Measurements from ENCODE around the gene EPN3. TPM values are rescaled to one million over a fixed set of nuclear protein-coding genes. Genes with fewer than 3 reads are reported as not detected.

The EPN3 gene
- polyA plus RNA-seq, 1 of the 3 experiments (the other 2 are of a cell fraction): 0.05 TPM

GRCh38 chr17:50498021-50498874 is 34.3 kb upstream of the EPN3 start (continued):
- TF ChIP-seq EZH2phosphoT487 (IDR thresholded peaks at IDR 0.05; ENCODE audit: borderline replicate concordance, low read depth): no peak
- TF ChIP-seq RAD21 (IDR thresholded peaks at IDR 0.05; ENCODE audit: low read length): no peak
- no peak for TF ChIP-seq FOSL2 (IDR thresholded peaks at IDR 0.05; ENCODE audit: borderline replicate concordance, low read depth)
- no peak for TF ChIP-seq MAX (IDR thresholded peaks at IDR 0.05; ENCODE audit: low read depth)
- no peak for TF ChIP-seq USF1 (IDR thresholded peaks at IDR 0.05; ENCODE audit: borderline replicate concordance, low read depth)

GRCh38 chr17:50499270-50499669 is 33.3 kb upstream of the EPN3 start:
- Histone ChIP-seq H3K4me1 (ENCODE audit: control insufficient read depth in 1 of 2, insufficient read depth in 2 of 2, low read depth in 1 of 2, low read length in 1 of 2) (no peaks in the 10 kb centered on the region), H3K79me2 (ENCODE audit: insufficient read depth) (no peaks in the 10 kb centered on the region), H3F3A (replicated peaks; ENCODE audit: insufficient read depth) (peaks cover 10% of the 10 kb centered on the region), H3K9ac (no peak overlapping the region), H2AFZ (ENCODE audit: low read depth) (no peak overlapping the region), H3K9me2 (no peaks in the 10 kb centered on the region), H4K20me1 (ENCODE audit: insufficient read depth) (no peaks in the 10 kb centered on the region), H3K9me3 (no peaks in the 10 kb centered on the region), H3K4me3 (ENCODE audit: low read depth in 2 of 2, low read length in 1 of 2) (no peak overlapping the region), H3K36me3 (replicated peaks in 1 of 2; ENCODE audit: control insufficient read depth in 1 of 2, insufficient read depth in 2 of 2, low read length in 1 of 2) (no peaks in the 10 kb centered on the region), H3K27ac (ENCODE audit: low read depth in 2 of 2, low read length in 1 of 2) (no peak overlapping the region), H3K27me3 (ENCODE audit: insufficient read depth) (no peaks in the 10 kb centered on the region), H3K4me2 (no peak overlapping the region)
- TF ChIP-seq YY1 (IDR thresholded peaks at IDR 0.05; ENCODE audit: low read depth) (no peak), NRF1 (IDR thresholded peaks at IDR 0.05; ENCODE audit: low read depth, low read length) (no peak), CHD2 (IDR thresholded peaks at IDR 0.05; ENCODE audit: low read length, partially characterized antibody) (no peak), RXRA (IDR thresholded peaks at IDR 0.05; ENCODE audit: borderline replicate concordance, low read depth) (no peak), FOXM1 (IDR thresholded peaks at IDR 0.05; ENCODE audit: low read depth) (no peak), RAD21 (IDR thresholded peaks at IDR 0.05; ENCODE audit: low read length) (no peak), GATA2 (CRISPR knock-in tag; IDR thresholded peaks at IDR 0.05) (no peak)
- POLR2A ChIA-PET: no interaction called here
- no peak for DNase-seq
- CTCF ChIA-PET: interaction anchor here (1.3 to 13.3 kb wide), 3 partner anchors 14 to 196 kb away, joined by 4 to 183 read pairs (median 4); partner anchors contain the start of gene SPATA20

- Histone ChIP-seq H3K4me1 (ENCODE audit: control insufficient read depth in 1 of 2, insufficient read depth in 2 of 2, low read depth in 1 of 2, low read length in 1 of 2) (no peaks in the 10 kb centered on the region), H3K4me3 (ENCODE audit: low read depth in 2 of 2, low read length in 1 of 2) (no peak overlapping the region), H3F3A (replicated peaks; ENCODE audit: insufficient read depth) (peaks cover 10% of the 10 kb centered on the region), H2AFZ (ENCODE audit: low read depth) (no peak overlapping the region), H3K36me3 (replicated peaks in 1 of 2; ENCODE audit: control insufficient read depth in 1 of 2, insufficient read depth in 2 of 2, low read length in 1 of 2) (no peaks in the 10 kb centered on the region), H3K9me2 (no peaks in the 10 kb centered on the region), H3K9me3 (no peaks in the 10 kb centered on the region), H3K79me2 (ENCODE audit: insufficient read depth) (no peaks in the 10 kb centered on the region), H4K20me1 (ENCODE audit: insufficient read depth) (no peaks in the 10 kb centered on the region), H3K4me2 (no peak overlapping the region), H3K9ac (no peak overlapping the region), H3K27ac (ENCODE audit: low read depth in 2 of 2, low read length in 1 of 2) (no peak overlapping the region), H3K27me3 (ENCODE audit: insufficient read depth) (no peaks in the 10 kb centered on the region)
- ChIA-PET CTCF (interaction anchor here (1.9 to 13.3 kb wide), 3 partner anchors 7 to 22 kb away, joined by 13 to 183 read pairs (median 85); partner anchors contain the start of gene RSAD1), POLR2A (no interaction called here)
- DNase-seq: no peak
- 86% methylated on average over 2 of the region's 2 CpGs for WGBS (ENCODE audit: low lambda C conversion rate)
- TF ChIP-seq TAF1 (IDR thresholded peaks at IDR 0.05; ENCODE audit: borderline replicate concordance, low read depth, low read length) (no peak), TCF12 (IDR thresholded peaks at IDR 0.05) (no peak), FOSL2 (IDR thresholded peaks at IDR 0.05; ENCODE audit: borderline replicate concordance, low read depth) (no peak), RFX5 (IDR thresholded peaks at IDR 0.05; ENCODE audit: low read length) (no peak), MAX (IDR thresholded peaks at IDR 0.05; ENCODE audit: low read depth) (no peak), POLR2AphosphoS5 (IDR thresholded peaks at IDR 0.05; ENCODE audit: low read depth, low read length) (no peak), PBX3 (IDR thresholded peaks at IDR 0.05) (no peak), RXRA (IDR thresholded peaks at IDR 0.05; ENCODE audit: borderline replicate concordance, low read depth) (no peak), USF2 (IDR thresholded peaks at IDR 0.05; ENCODE audit: borderline replicate concordance, low read depth, low read length) (no peak), FOXJ3 (CRISPR knock-in tag; IDR thresholded peaks at IDR 0.05) (no peak), TEAD4 (IDR thresholded peaks at IDR 0.05; ENCODE audit: borderline replicate concordance, insufficient read depth) (no peak), NRF1 (IDR thresholded peaks at IDR 0.05; ENCODE audit: low read depth, low read length) (no peak), USF1 (IDR thresholded peaks at IDR 0.05; ENCODE audit: borderline replicate concordance, low read depth) (no peak)
These were observed 32.8 kb upstream of the EPN3 start for GRCh38 chr17:50499721-50500120.
